ENCODE results near the gene RRAD.

RRAD gene

GRCh38 chr16:66872943-66873684 is 52.2 kb downstream of the RRAD start:
- peak; percentile 100 for DNase-seq

- DNase-seq: peak; percentile 42
Observed at GRCh38 chr16:66872559-66872942, 52.8 kb downstream of the RRAD start.

- DNase-seq: no peak
Observed at GRCh38 chr16:66871840-66872239, 53.5 kb downstream of the RRAD start.
